Lower leg skin (tissue), 4 donors: ENCODE measurements around the gene ZC3H7B. TPM values are rescaled to one million over a fixed set of nuclear protein-coding genes. Genes with fewer than 3 reads are reported as not detected.

Experiments
- DNase-seq, 2 donors: peaks; one replicate each; pipeline ENCODE4 v3.0.0-alpha.2; 2019; ENCODE audit warnings: low spot score in 2 of 2
- H3K4me3 ChIP-seq: fragments of 200-600 bp; sonication (generic); 2 replicates; pipeline ENCODE4 v1.5.1; 2017; ENCODE audit warnings: mild to moderate bottlenecking, low read depth; ENCODE audit not compliant: poor library complexity, severe bottlenecking
- POLR2A ChIP-seq, 2 donors: fragments of 450-650 bp; IDR thresholded peaks; one replicate each; pipeline ENCODE4 v1.6.1; 2016 to 2017; ENCODE audit warnings: antibody characterized with exemption in 2 of 2, mild to moderate bottlenecking in 1 of 2, moderate library complexity in 1 of 2
- WGBS, 2 donors: methylation state at CpG; one replicate each; pipeline ENCODE4 v1.1.5; 2018; 5-methylcytosine and 5-hydroxymethylcytosine counted together
- intact Hi-C: fragments of 100-400 bp; cut with DNase I; formaldehyde crosslinking; loops from one replicate; pipeline ENCODE4 v1.15.0; 2023; ENCODE audit warnings: low total_unique reads
- total RNA-seq, 4 donors: library from RNA; depleted of rRNA; stranded (reverse); fragments of >200 nt; gene quantifications; one replicate each; pipeline ENCODE4 v1.1.0, GENCODE V29; 2016
- TF ChIP-seq, protein P1 (sequence below), 3 donors: fragments of 450-650 bp; IDR thresholded peaks; one replicate each; pipeline ENCODE4 v1.5.1; 2016; ENCODE audit warnings: antibody characterized with exemption in 3 of 3, mild to moderate bottlenecking in 3 of 3, moderate library complexity in 2 of 3

Gene ZC3H7B
- total RNA-seq, 4 donors from 2014 or later = 19.9 to 39.9 (median 31.2) TPM

DNA sequence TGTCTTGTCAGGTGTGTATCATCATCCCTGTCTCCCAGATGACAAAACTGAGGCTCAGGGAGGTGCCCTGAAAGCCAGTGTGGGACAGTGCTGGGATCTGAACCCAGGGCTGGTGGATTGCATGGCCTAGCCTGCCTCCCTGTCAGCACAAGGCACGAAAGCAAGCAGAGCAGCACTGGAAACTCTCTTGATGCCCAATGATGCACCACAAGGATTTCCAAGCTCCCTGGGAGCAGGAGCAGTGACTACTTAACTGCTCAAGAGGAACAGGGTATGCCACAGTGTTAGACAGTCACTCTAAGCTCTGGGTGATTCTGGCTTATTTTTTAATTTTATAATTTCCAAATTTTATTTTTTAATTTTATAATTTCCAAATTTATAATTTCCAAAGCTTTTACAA, 9.0 kb downstream of the ZC3H7B start:
- WGBS, 2 donors = 94 to 100% methylated on average over 1 of the region's 1 CpG
- DNase-seq = no peak
- TF ChIP-seq POLR2A (IDR thresholded peaks at IDR 0.05) = no peak
- TF ChIP-seq, protein P1, sequence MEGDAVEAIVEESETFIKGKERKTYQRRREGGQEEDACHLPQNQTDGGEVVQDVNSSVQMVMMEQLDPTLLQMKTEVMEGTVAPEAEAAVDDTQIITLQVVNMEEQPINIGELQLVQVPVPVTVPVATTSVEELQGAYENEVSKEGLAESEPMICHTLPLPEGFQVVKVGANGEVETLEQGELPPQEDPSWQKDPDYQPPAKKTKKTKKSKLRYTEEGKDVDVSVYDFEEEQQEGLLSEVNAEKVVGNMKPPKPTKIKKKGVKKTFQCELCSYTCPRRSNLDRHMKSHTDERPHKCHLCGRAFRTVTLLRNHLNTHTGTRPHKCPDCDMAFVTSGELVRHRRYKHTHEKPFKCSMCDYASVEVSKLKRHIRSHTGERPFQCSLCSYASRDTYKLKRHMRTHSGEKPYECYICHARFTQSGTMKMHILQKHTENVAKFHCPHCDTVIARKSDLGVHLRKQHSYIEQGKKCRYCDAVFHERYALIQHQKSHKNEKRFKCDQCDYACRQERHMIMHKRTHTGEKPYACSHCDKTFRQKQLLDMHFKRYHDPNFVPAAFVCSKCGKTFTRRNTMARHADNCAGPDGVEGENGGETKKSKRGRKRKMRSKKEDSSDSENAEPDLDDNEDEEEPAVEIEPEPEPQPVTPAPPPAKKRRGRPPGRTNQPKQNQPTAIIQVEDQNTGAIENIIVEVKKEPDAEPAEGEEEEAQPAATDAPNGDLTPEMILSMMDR (IDR thresholded peaks at IDR 0.05) = no peak
- H3K4me3 ChIP-seq = no peak overlapping the region
- intact Hi-C loops = no loop called here

GRCh38 chr22:41311487-41311886, 10.2 kb downstream of the ZC3H7B start:
- intact Hi-C loops = no loop called here
- H3K4me3 ChIP-seq = no peak overlapping the region
- 82 to 85% methylated on average over 5 of the region's 5 CpGs for WGBS, 2 donors
- TF ChIP-seq, protein P1 (IDR thresholded peaks at IDR 0.05) = no peak
- no peak for TF ChIP-seq POLR2A (IDR thresholded peaks at IDR 0.05)
- DNase-seq = no peak

GRCh38 chr22:41314821-41315220, 13.5 kb downstream of the ZC3H7B start:
- intact Hi-C loops = no loop called here
- TF ChIP-seq, protein P1 (IDR thresholded peaks at IDR 0.05) = no peak
- TF ChIP-seq POLR2A (IDR thresholded peaks at IDR 0.05) = no peak

DNA sequence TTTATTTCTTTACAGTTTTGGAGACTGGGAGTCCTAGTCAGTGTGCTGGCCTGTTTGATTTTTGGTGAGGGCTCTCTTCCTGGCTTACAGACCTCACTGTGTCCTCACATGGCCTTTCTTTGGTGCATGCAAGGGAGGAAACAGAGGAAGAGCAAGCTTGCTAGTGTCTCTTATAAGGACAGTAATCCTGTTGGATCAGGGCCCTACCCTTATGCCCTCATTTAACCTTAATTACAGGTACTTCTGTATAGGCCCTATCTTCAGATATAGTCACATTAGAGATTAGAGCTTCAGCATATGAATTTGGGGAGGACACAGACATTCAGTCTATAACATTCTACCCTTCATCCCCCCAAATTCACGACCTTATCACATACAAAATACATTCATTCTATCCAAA, 14.3 kb downstream of the ZC3H7B start:
- intact Hi-C loops = no loop called here
- DNase-seq = no peak
- no peak overlapping the region for H3K4me3 ChIP-seq
- 78 to 89% methylated on average over 1 of the region's 1 CpG for WGBS, 2 donors
- no peak for TF ChIP-seq POLR2A (IDR thresholded peaks at IDR 0.05)
- TF ChIP-seq, protein P1 (IDR thresholded peaks at IDR 0.05) = no peak

More at GRCh38 chr22:41314821-41315220, 13.5 kb downstream of the ZC3H7B start:
- WGBS, 2 donors = 96% methylated on average over 8 of the region's 8 CpGs
- DNase-seq = no peak
- no peak overlapping the region for H3K4me3 ChIP-seq

GRCh38 chr22:41320416-41321240, 19.3 kb downstream of the ZC3H7B start:
- WGBS, 2 donors = 86 to 91% methylated on average over 13 to 16 of the region's 16 CpGs
- no peak for TF ChIP-seq POLR2A (IDR thresholded peaks at IDR 0.05)
- TF ChIP-seq, protein P1 (IDR thresholded peaks at IDR 0.05) = no peak
- DNase-seq = no peak
- no peak overlapping the region for H3K4me3 ChIP-seq
- intact Hi-C loops = no loop called here
